GM19397 (cell line): ENCODE data around the gene NRP2.

Experiments used
- ATAC-seq: cut with Tn5 transposase; IDR thresholded peaks from one replicate; pipeline ENCODE4 v1.9.1; 2021; ENCODE audit warnings: mild to moderate bottlenecking, moderate library complexity; ENCODE audit not compliant: unreplicated experiment

NRP2 gene

GRCh38 chr2:205800224-205800623 is 117.9 kb downstream of the NRP2 start:
- no peak for ATAC-seq

- no peak for ATAC-seq
Measured at GRCh38 chr2:205800773-205801172, 118.5 kb downstream of the NRP2 start.

GRCh38 chr2:205802065-205802464 is 119.8 kb downstream of the NRP2 start:
- ATAC-seq: no peak

- no peak for ATAC-seq
Measured at GRCh38 chr2:205802941-205803340, 120.6 kb downstream of the NRP2 start.

GRCh38 chr2:205803500-205803899 is 121.2 kb downstream of the NRP2 start:
- ATAC-seq: no peak

GRCh38 chr2:205805136-205805535 is 122.8 kb downstream of the NRP2 start:
- ATAC-seq: no peak

GRCh38 chr2:205806143-205806905 is 124.0 kb downstream of the NRP2 start:
- no peak for ATAC-seq

- no peak for ATAC-seq
Measured at GRCh38 chr2:205807229-205807628, 124.9 kb downstream of the NRP2 start.

- no peak for ATAC-seq
Measured at GRCh38 chr2:205807758-205808157, 125.5 kb downstream of the NRP2 start.

GRCh38 chr2:205808486-205809121 is 126.3 kb downstream of the NRP2 start:
- ATAC-seq: no peak

GRCh38 chr2:205811387-205811786 is 129.1 kb downstream of the NRP2 start:
- no peak for ATAC-seq

GRCh38 chr2:205814039-205814364 is 131.7 kb downstream of the NRP2 start:
- ATAC-seq: no peak

- ATAC-seq: no peak
Measured at GRCh38 chr2:205815673-205816072, 133.4 kb downstream of the NRP2 start.

- ATAC-seq: no peak
Measured at GRCh38 chr2:205816268-205816667, 134.0 kb downstream of the NRP2 start.

GRCh38 chr2:205822579-205822978 is 140.3 kb downstream of the NRP2 start:
- ATAC-seq: no peak

- ATAC-seq: no peak
Measured at GRCh38 chr2:205827809-205828365, 145.6 kb downstream of the NRP2 start.

- no peak for ATAC-seq
Measured at GRCh38 chr2:205833864-205834263, 151.6 kb downstream of the NRP2 start.

GRCh38 chr2:205834796-205835195 is 152.5 kb downstream of the NRP2 start:
- no peak for ATAC-seq

- no peak for ATAC-seq
Measured at GRCh38 chr2:205835251-205835791, 153.0 kb downstream of the NRP2 start.

- ATAC-seq: no peak
Measured at GRCh38 chr2:205835923-205836322, 153.6 kb downstream of the NRP2 start.

GRCh38 chr2:205836477-205837221 is 154.3 kb downstream of the NRP2 start:
- no peak for ATAC-seq
